Heart right ventricle (tissue), 16 donors: ENCODE measurements around the gene GMPPA. TPM values are rescaled to one million over a fixed set of nuclear protein-coding genes. Genes with fewer than 3 reads are reported as not detected.

Experiments
- ATAC-seq, 8 donors: fragments of 200-7000 bp; cut with Tn5 transposase; one replicate each; pipeline ENCODE4 v1.9.1; 2020; ENCODE audit warnings: mild to moderate bottlenecking in 8 of 8, moderate library complexity in 8 of 8, moderate number of reproducible peaks in 1 of 8
- DNase-seq, 2 donors: peaks; one replicate each; pipeline ENCODE4 v3.0.0-alpha.2; 2020
- H3K27ac ChIP-seq, 10 donors: fragments of 200-600 bp; sonication (generic) in 2 of 10; one replicate each; pipeline versions ENCODE4 v1.5.0 to v1.8.0; 2020 to 2022; ENCODE audit warnings: mild to moderate bottlenecking in 3 of 10
- H3K27me3 ChIP-seq, 7 donors: fragments of 200-600 bp; one replicate each; pipeline ENCODE4 v1.8.0; 2021 to 2022; ENCODE audit warnings: mild to moderate bottlenecking in 2 of 7
- H3K36me3 ChIP-seq, 9 donors: fragments of 200-600 bp; sonication (generic) in 1 of 9; one replicate each; pipeline versions ENCODE4 v1.5.0 to v1.8.0; 2020 to 2022; ENCODE audit warnings: mild to moderate bottlenecking in 2 of 9
- H3K4me1 ChIP-seq, 9 donors: fragments of 200-600 bp; sonication (generic) in 1 of 9; one replicate each; pipeline versions ENCODE4 v1.5.0 to v1.8.0; 2020 to 2022; ENCODE audit warnings: mild to moderate bottlenecking in 4 of 9
- H3K4me3 ChIP-seq, 10 donors: fragments of 200-600 bp; sonication (generic) in 2 of 10; one replicate each; pipeline versions ENCODE4 v1.5.0 to v1.8.0; 2020 to 2022; ENCODE audit warnings: mild to moderate bottlenecking in 7 of 10, moderate library complexity in 2 of 10
- H3K9me3 ChIP-seq, 11 donors: fragments of 200-600 bp in 10 of 11; sonication (generic) in 2 of 11; one replicate each; pipeline versions ENCODE4 v1.5.0 to v1.8.0; 2013 to 2022; ENCODE audit warnings: mild to moderate bottlenecking in 2 of 11, control low read depth in 1 of 11, moderate library complexity in 1 of 11
- CTCF ChIP-seq, 9 donors: fragments of 200-600 bp; sonication (generic) in 2 of 9; IDR thresholded peaks; one replicate each; pipeline versions ENCODE4 v1.5.0 to v1.8.0; 2021 to 2022; ENCODE audit warnings: antibody characterized with exemption in 9 of 9, mild to moderate bottlenecking in 5 of 9, moderate library complexity in 1 of 9
- WGBS, 2 donors: extraction: QIAGEN DNeasy Blood & Tissue Kit; methylation state at CpG; one replicate each; pipeline ENCODE4 v1.1.7; 2013; ENCODE audit warnings: inconsistent platforms in 1 of 2; 5-methylcytosine and 5-hydroxymethylcytosine counted together
- intact Hi-C, 10 donors: fragments of 100-400 bp; cut with DNase I; formaldehyde crosslinking; loops; one replicate each; pipeline versions ENCODE4 v1.11.1 to v1.14.2; 2022
- polyA plus RNA-seq, 2 donors: library from polyadenylated mRNA; stranded (reverse); fragments of 200-250 nt; gene quantifications; one replicate each; pipeline ENCODE4 v1.2.3, GENCODE V29; 2013
- total RNA-seq, 10 donors: library from RNA; stranded (reverse); fragmentation: NEBNext Ultra II Directional in 3 of 10; extraction: Animal tissue kit (Norgen Biotek cat#: 25700) in 3 of 10; gene quantifications; one replicate each; pipeline versions ENCODE4 v1.2.1 to v1.2.4, GENCODE V29; 2021 to 2023
- donor health status: Arrhythmogenic right ventricular cardiomyopathy.
- donor health status: ischemic (EF 13 %, LVEDD 7.1; RV severe dilation, severe dysfunction).
- donor health status: healthy with polysubstance abuse.
- donor health status: DM: no; HTN: yes; CAD: no.
- donor health status: DM: no; HTN: no; CAD: no.
- donor health status: ischemic (EF 25% LVEDD 6.9; RV normal size, moderate dysfunction).
- donor health status: ischemic (EF 25% LVEDD 5.7; RV mildly dilated, moderate dysfunction).
- donor health status: healthy.
- donor health status: DM: yes; HTN: yes; CAD: no.
- donor health status: Ischemic cardiomyopathy.
- donor health status: ischemic (EF 35%, LVEDD 5.7; RV mildly dilated, moderate dysfunction).
- donor health status: nonischemic (EF 11% LVEDD 7.7; RV severe dilation, severe dysfunction).
- donor health status: DM: yes; HTN: yes; CAD: no.
- donor health status: PGD.
- donor health status: ischemic (EF 29% LVEDD 5.4; RV normal size, mild dysfunction).
- donor health status: nonischemic (EF 23%, LVEDD 6.1; RV moderate dilation, normal function).

The GMPPA gene
- total and polyA plus RNA-seq, 12 donors: 15.8 to 48.6 (median 22.1) TPM

DNA sequence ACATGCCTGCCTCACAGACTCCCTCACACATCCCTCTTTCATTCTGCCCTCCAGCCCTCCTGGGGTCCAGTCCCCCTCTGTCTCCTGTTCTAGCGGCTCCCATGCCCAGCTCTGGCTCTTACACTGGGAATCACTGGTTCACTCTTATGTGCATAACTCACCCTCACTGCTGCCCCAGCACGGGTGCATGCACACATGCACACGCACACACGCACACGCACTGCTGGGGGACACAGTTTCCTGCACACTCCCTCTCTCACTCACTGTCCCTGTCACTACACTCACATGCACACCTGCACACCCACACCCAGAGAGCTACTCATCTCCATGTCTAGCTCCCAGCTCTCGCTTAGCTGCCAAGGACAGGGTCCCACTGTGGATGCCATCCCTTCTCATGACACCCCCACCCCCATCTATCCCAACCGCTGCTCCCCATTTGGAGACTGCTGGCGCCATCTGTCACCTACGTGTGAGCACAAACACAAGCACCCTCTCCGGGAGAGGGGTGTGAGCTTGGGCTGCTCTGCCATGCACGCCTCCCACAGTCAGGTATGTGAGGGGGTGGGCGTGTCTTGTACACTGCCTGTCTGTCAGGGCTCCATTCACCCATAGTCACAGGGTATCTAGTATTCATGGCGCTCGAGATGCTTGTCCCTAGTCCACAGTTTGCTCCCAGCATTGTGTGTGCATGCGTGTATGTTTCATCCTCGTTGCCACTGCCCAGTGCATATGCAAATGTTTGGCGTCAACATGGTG, 17.4 kb downstream of the GMPPA start:
- peaks cover 0 to 93% (median 51%) of the 10 kb centered on the region in 7 donors for H3K27me3 ChIP-seq
- intact Hi-C loops: no loop called here
- ATAC-seq (no peak), DNase-seq (no peak)
- H3K9me3 ChIP-seq: no peaks in the 10 kb centered on the region
- no peak for TF ChIP-seq CTCF (IDR thresholded peaks at IDR 0.05)
- WGBS, 2 donors: 75 to 81% methylated on average over 17 of the region's 17 CpGs
- no peak overlapping the region for H3K4me3 ChIP-seq
- no peak overlapping the region for H3K27ac ChIP-seq
- H3K4me1 ChIP-seq: peaks cover 5 to 38% (median 12%) of the 10 kb centered on the region in 9 donors
- no peaks in the 10 kb centered on the region for H3K36me3 ChIP-seq

DNA sequence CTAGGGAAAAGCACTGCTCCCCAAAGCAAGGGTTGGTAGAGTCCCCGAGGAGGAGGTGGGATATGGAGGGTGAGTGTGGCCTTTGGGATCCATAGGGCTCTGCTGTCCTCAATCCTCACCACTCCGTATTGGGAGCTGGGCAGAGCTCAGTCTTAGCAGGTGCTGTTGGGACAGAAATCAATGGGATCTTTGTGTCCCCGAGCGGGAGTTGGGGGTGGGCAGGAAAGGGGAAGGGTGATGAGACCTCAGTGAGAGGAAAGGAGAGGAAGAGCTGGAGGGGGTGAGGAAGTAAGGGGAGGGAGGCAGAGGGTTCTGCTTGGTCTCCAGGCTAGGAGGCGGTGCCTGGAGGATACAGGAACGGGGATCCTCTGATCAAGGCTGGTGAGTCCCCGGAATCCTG, 18.2 kb downstream of the GMPPA start:
- H3K4me3 ChIP-seq: no peak overlapping the region
- WGBS, 2 donors: 60 to 67% methylated on average over 7 of the region's 7 CpGs
- H3K27me3 ChIP-seq: peaks cover 0 to 93% (median 43%) of the 10 kb centered on the region in 7 donors
- H3K9me3 ChIP-seq: no peaks in the 10 kb centered on the region
- ATAC-seq (no peak), DNase-seq (no peak)
- peaks cover 8 to 47% (median 18%) of the 10 kb centered on the region in 9 donors for H3K4me1 ChIP-seq
- intact Hi-C loops: no loop called here
- H3K27ac ChIP-seq: no peak overlapping the region
- no peaks in the 10 kb centered on the region for H3K36me3 ChIP-seq
- TF ChIP-seq CTCF (IDR thresholded peaks at IDR 0.05): no peak

DNA sequence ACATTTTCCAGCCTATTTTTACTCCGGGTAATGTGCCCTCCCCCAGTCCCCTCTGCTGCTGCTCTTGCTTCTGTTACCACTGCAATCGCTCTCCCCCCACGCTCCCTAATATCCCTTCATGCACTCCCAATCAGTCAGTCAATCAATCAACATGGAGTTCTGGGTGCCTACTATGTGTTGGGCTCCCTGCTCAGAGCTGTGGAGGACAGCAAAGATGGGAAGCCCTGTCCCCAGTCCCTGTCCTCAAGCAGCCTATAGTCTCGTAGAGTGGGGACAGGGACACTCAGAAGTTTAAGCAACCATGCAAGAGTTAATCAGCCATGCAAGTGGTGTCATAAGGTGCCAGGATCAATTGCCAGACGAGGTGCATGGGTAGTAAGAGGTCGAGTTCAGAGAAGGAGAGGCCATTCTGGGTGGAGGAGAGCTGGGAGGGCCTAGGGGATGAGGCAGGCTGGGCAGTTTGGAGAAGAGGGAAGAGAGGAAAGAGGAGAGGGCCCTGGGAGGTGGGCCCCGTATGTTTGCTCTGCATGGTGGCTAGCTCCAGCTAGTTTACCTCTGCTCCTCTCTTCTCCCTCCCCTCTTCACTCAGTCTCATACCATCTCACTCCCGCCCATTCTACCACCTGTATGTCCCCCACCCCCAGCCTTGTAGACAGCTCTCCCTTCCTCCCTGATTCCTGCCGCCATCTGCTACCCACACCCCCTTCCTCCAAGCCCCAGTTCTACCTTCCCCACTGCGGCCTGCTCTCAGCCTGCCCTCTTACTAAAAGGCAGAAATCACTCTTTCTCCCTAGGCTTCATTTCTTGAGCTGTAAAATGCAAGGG, 19.5 kb downstream of the GMPPA start:
- H3K4me3 ChIP-seq: no peak overlapping the region
- DNase-seq (no peak), ATAC-seq (no peak)
- peaks cover 0 to 93% (median 40%) of the 10 kb centered on the region in 7 donors for H3K27me3 ChIP-seq
- WGBS, 2 donors: 67 to 74% methylated on average over 10 of the region's 10 CpGs
- H3K27ac ChIP-seq: no peak overlapping the region
- intact Hi-C loops: no loop called here
- TF ChIP-seq CTCF (IDR thresholded peaks at IDR 0.05): no peak
- no peaks in the 10 kb centered on the region for H3K36me3 ChIP-seq
- peaks cover 16 to 50% (median 30%) of the 10 kb centered on the region in 9 donors for H3K4me1 ChIP-seq
- no peaks in the 10 kb centered on the region for H3K9me3 ChIP-seq

DNA sequence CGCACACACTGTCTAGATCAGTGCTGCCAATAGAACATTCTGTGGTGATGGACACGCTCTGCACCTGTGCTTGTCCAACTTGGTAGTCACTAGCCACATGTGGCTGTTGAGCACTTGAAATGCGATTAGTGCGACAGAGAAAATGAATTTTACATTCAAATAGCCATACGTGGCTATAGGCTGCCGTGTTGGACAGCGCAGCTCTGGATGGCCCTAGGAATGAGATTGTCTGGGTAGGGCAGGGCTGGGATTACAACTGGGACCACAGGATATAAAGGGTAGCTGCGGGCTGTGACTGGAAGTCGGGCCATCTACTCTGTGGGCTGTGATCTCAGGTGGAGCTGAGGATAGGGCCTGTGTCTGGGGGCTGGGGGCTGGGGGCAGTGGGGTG, 20.8 kb downstream of the GMPPA start:
- Histone ChIP-seq H3K36me3 (no peaks in the 10 kb centered on the region), H3K4me3 (no peak overlapping the region), H3K27me3 (peaks cover 1 to 93% (median 39%) of the 10 kb centered on the region in 7 donors), H3K4me1 (peaks cover 9 to 46% (median 26%) of the 10 kb centered on the region in 9 donors), H3K27ac (peak overlapping the region in 1 of 10 donors; percentile 81), H3K9me3 (no peaks in the 10 kb centered on the region)
- DNase-seq (no peak), ATAC-seq (no peak)
- WGBS, 2 donors: 84 to 86% methylated on average over 9 of the region's 9 CpGs
- intact Hi-C loops: no loop called here
- TF ChIP-seq CTCF (IDR thresholded peaks at IDR 0.05): no peak
